Prostate gland (tissue), 2 donors: ENCODE measurements around the gene CADPS. TPM values are rescaled to one million over a fixed set of nuclear protein-coding genes. Genes with fewer than 3 reads are reported as not detected.

Experiments
- DNase-seq: peaks from one replicate; pipeline ENCODE4 v3.0.0-alpha.2; 2019; ENCODE audit warnings: low spot score
- H3K27ac ChIP-seq, 2 donors: fragments of 200-600 bp; sonication (generic); 2 replicates each; pipeline ENCODE4 v1.5.1; 2017 to 2019
- H3K27me3 ChIP-seq: fragments of 200-600 bp; sonication (generic); replicated peaks from 2 replicates; pipeline ENCODE4 v1.5.1; 2019; ENCODE audit not compliant: insufficient read depth
- H3K36me3 ChIP-seq, 2 donors: fragments of 200-600 bp; sonication (generic); 1 replicate in 1 of 2; 2 replicates in 1 of 2; pipeline versions ENCODE4 v1.5.1 to v1.8.1; 2017 to 2019
- H3K4me1 ChIP-seq: fragments of 200-600 bp; sonication (generic); replicated peaks from 2 replicates; pipeline ENCODE4 v1.5.1; 2019
- H3K4me3 ChIP-seq, 2 donors: fragments of 200-600 bp; sonication (generic); 2 replicates each; pipeline ENCODE4 v1.5.1; 2017 to 2019
- H3K9me3 ChIP-seq: fragments of 200-600 bp; sonication (generic); 2 replicates; pipeline ENCODE4 v1.5.1; 2017
- CTCF ChIP-seq, 4 experiments: fragments of 200-600 bp in 2 of 4; fragments of 450-650 bp in 2 of 4; sonication (generic) in 2 of 4; IDR thresholded peaks; 1 replicate in 3 of 4; 2 replicates in 1 of 4; pipeline ENCODE4 v1.5.1; 2016 to 2019; ENCODE audit warnings: antibody characterized with exemption in 4 of 4, mild to moderate bottlenecking in 2 of 4, moderate library complexity in 2 of 4
- POLR2A ChIP-seq: fragments of 450-650 bp; IDR thresholded peaks from one replicate; pipeline ENCODE4 v1.6.1; 2016; ENCODE audit warnings: antibody characterized with exemption, mild to moderate bottlenecking
- POLR2AphosphoS5 ChIP-seq: sonication (generic); formaldehyde crosslinking; IDR thresholded peaks from one replicate; pipeline ENCODE4 v1.6.1; 2017; ENCODE audit warnings: antibody characterized with exemption
- WGBS: methylation state at CpG from one replicate; pipeline ENCODE4 v1.1.5; 2018; 5-methylcytosine and 5-hydroxymethylcytosine counted together
- intact Hi-C: fragments of 100-400 bp; cut with DNase I; formaldehyde crosslinking; loops from one replicate; pipeline ENCODE4 v1.14.2; 2022
- total RNA-seq, 2 donors: library from RNA; depleted of rRNA; stranded (reverse); fragments of >200 nt; gene quantifications; one replicate each; pipeline ENCODE4 v1.1.0, GENCODE V29; 2016

Gene CADPS
- total RNA-seq, 2 donors from 2014 or later: 4.0 to 7.7 TPM

GRCh38 chr3:62614527-62614926 is 260.7 kb downstream of the CADPS start:
- H3K36me3 ChIP-seq: no peaks in the 10 kb centered on the region
- H3K27me3 ChIP-seq: no peaks in the 10 kb centered on the region
- TF ChIP-seq POLR2AphosphoS5: no peak
- no peak for TF ChIP-seq POLR2A
- TF ChIP-seq CTCF (IDR thresholded peaks at IDR 0.05): no peak
- intact Hi-C loops: no loop called here
- no peaks in the 10 kb centered on the region for H3K4me1 ChIP-seq
- H3K4me3 ChIP-seq: no peak overlapping the region
- WGBS: 64% methylated on average over 1 of the region's 1 CpG
- no peaks in the 10 kb centered on the region for H3K9me3 ChIP-seq
- H3K27ac ChIP-seq: no peak overlapping the region
- DNase-seq: no peak

- no peak for TF ChIP-seq CTCF (IDR thresholded peaks at IDR 0.05)
- TF ChIP-seq POLR2A: no peak
- TF ChIP-seq POLR2AphosphoS5: no peak
- no peaks in the 10 kb centered on the region for H3K4me1 ChIP-seq
- 90% methylated on average over 3 of the region's 3 CpGs for WGBS
- no peak overlapping the region for H3K4me3 ChIP-seq
- no peak overlapping the region for H3K27ac ChIP-seq
- DNase-seq: no peak
- intact Hi-C loops: no loop called here
- H3K36me3 ChIP-seq: no peaks in the 10 kb centered on the region
- no peaks in the 10 kb centered on the region for H3K27me3 ChIP-seq
- no peaks in the 10 kb centered on the region for H3K9me3 ChIP-seq
Measured at GRCh38 chr3:62611541-62612240, 263.5 kb downstream of the CADPS start.

GRCh38 chr3:62607287-62608029 is 267.8 kb downstream of the CADPS start:
- Histone ChIP-seq H3K27ac (no peak overlapping the region), H3K4me3 (no peak overlapping the region), H3K9me3 (no peaks in the 10 kb centered on the region), H3K27me3 (no peaks in the 10 kb centered on the region), H3K4me1 (no peaks in the 10 kb centered on the region), H3K36me3 (no peaks in the 10 kb centered on the region)
- no peak for DNase-seq
- WGBS: 68% methylated on average over 10 of the region's 10 CpGs
- TF ChIP-seq POLR2AphosphoS5: no peak
- no peak for TF ChIP-seq POLR2A
- no peak for TF ChIP-seq CTCF (IDR thresholded peaks at IDR 0.05)
- intact Hi-C loops: no loop called here

GRCh38 chr3:62605413-62606068 is 269.7 kb downstream of the CADPS start:
- Histone ChIP-seq H3K27me3 (no peaks in the 10 kb centered on the region), H3K4me1 (no peaks in the 10 kb centered on the region), H3K36me3 (no peaks in the 10 kb centered on the region), H3K27ac (no peak overlapping the region), H3K4me3 (no peak overlapping the region), H3K9me3 (no peaks in the 10 kb centered on the region)
- TF ChIP-seq POLR2A (no peak), POLR2AphosphoS5 (no peak), CTCF (IDR thresholded peaks at IDR 0.05) (no peak)
- intact Hi-C loops: no loop called here
- 54% methylated on average over 3 of the region's 3 CpGs for WGBS
- DNase-seq: no peak
